ENCODE results near the gene DNAJC4.

The DNAJC4 gene

GRCh38 chr11:64219755-64220154 is 10.6 kb upstream of the DNAJC4 start:
- no peak overlapping the region for H3K23ac ChIP-seq (ENCODE audit: low read length in 2 of 2)
- no peak overlapping the region for H3K14ac ChIP-seq (ENCODE audit: low read length in 2 of 2)
- no peak overlapping the region for H3K4ac ChIP-seq (ENCODE audit: low read depth in 1 of 2, low read length in 2 of 2)
- peaks cover 23 to 40% of the 10 kb centered on the region in 2 experiments for H3K36me3 ChIP-seq (ENCODE audit: control insufficient read depth in 1 of 2, insufficient read depth in 2 of 2, low read depth in 1 of 2, low read length in 2 of 2)
- H3K27ac ChIP-seq (ENCODE audit: low read length, poor library complexity, severe bottlenecking) = no peak overlapping the region
- H3K9me3 ChIP-seq (ENCODE audit: control insufficient read depth, low read length) = no peaks in the 10 kb centered on the region
- no peak overlapping the region for H3K9ac ChIP-seq (ENCODE audit: low read length)
- 98% methylated on average over 9 of the region's 10 CpGs for WGBS
- no peak overlapping the region for H2AK5ac ChIP-seq (ENCODE audit: low read length, severe bottlenecking)
- no peak overlapping the region for H2BK120ac ChIP-seq (ENCODE audit: low read depth, low read length)
- H2BK15ac ChIP-seq (ENCODE audit: low read depth, poor library complexity, severe bottlenecking) = no peak overlapping the region
- no peak overlapping the region for H3K4me2 ChIP-seq (ENCODE audit: low read length, poor library complexity, severe bottlenecking)
- H2BK5ac ChIP-seq (ENCODE audit: low read depth, low read length, poor library complexity, severe bottlenecking) = no peak overlapping the region
- peaks cover 16% of the 10 kb centered on the region for H3K79me1 ChIP-seq (replicated peaks; ENCODE audit: low read length, poor library complexity, severe bottlenecking)
- H4K91ac ChIP-seq (ENCODE audit: low read length) = no peak overlapping the region
- H3K27me3 ChIP-seq (ENCODE audit: control insufficient read depth in 1 of 2, insufficient read depth in 1 of 2, low read length in 2 of 2) = no peaks in the 10 kb centered on the region
- no peak overlapping the region for H2AFZ ChIP-seq (ENCODE audit: low read depth, low read length)
- H3K18ac ChIP-seq (ENCODE audit: low read depth in 1 of 2, low read length in 2 of 2) = no peak overlapping the region
- H4K8ac ChIP-seq (ENCODE audit: low read length) = no peak overlapping the region
- no peak overlapping the region for H2BK12ac ChIP-seq (ENCODE audit: low read length in 2 of 2)
- DNase-seq = no peak
- H3K4me1 ChIP-seq (ENCODE audit: control insufficient read depth, insufficient read depth, low read depth, low read length) = peaks cover 20% of the 10 kb centered on the region
- H3K4me3 ChIP-seq (ENCODE audit: insufficient read depth in 1 of 2, low read depth in 1 of 2, low read length in 2 of 2) = no peak overlapping the region

GRCh38 chr11:64220271-64220670 is 10.1 kb upstream of the DNAJC4 start:
- no peak for DNase-seq
- H3K23ac ChIP-seq (ENCODE audit: low read length in 2 of 2) = no peak overlapping the region
- peak overlapping the region; percentile 56 for H4K91ac ChIP-seq (ENCODE audit: low read length)
- H4K8ac ChIP-seq (ENCODE audit: low read length) = no peak overlapping the region
- no peak overlapping the region for H2AFZ ChIP-seq (ENCODE audit: low read depth, low read length)
- no peak overlapping the region for H3K9ac ChIP-seq (ENCODE audit: low read length)
- H3K4ac ChIP-seq (ENCODE audit: low read depth in 1 of 2, low read length in 2 of 2) = no peak overlapping the region
- H3K9me3 ChIP-seq (ENCODE audit: control insufficient read depth, low read length) = no peaks in the 10 kb centered on the region
- H3K36me3 ChIP-seq (ENCODE audit: control insufficient read depth in 1 of 2, insufficient read depth in 2 of 2, low read depth in 1 of 2, low read length in 2 of 2) = peaks cover 23 to 41% of the 10 kb centered on the region in 2 experiments
- no peak overlapping the region for H3K18ac ChIP-seq (ENCODE audit: low read depth in 1 of 2, low read length in 2 of 2)
- WGBS = 97% methylated on average over 17 of the region's 17 CpGs
- H2BK120ac ChIP-seq (ENCODE audit: low read depth, low read length) = no peak overlapping the region
- H2BK5ac ChIP-seq (ENCODE audit: low read depth, low read length, poor library complexity, severe bottlenecking) = no peak overlapping the region
- H3K4me3 ChIP-seq (ENCODE audit: insufficient read depth in 1 of 2, low read depth in 1 of 2, low read length in 2 of 2) = no peak overlapping the region
- H3K14ac ChIP-seq (ENCODE audit: low read length in 2 of 2) = no peak overlapping the region
- no peak overlapping the region for H2BK15ac ChIP-seq (ENCODE audit: low read depth, poor library complexity, severe bottlenecking)
- H2BK12ac ChIP-seq (ENCODE audit: low read length in 2 of 2) = no peak overlapping the region
- H3K4me2 ChIP-seq (ENCODE audit: low read length, poor library complexity, severe bottlenecking) = no peak overlapping the region
- no peak overlapping the region for H3K27ac ChIP-seq (ENCODE audit: low read length, poor library complexity, severe bottlenecking)
- H3K4me1 ChIP-seq (ENCODE audit: control insufficient read depth, insufficient read depth, low read depth, low read length) = peaks cover 25% of the 10 kb centered on the region
- peaks cover 17% of the 10 kb centered on the region for H3K79me1 ChIP-seq (replicated peaks; ENCODE audit: low read length, poor library complexity, severe bottlenecking)
- H3K27me3 ChIP-seq (ENCODE audit: control insufficient read depth in 1 of 2, insufficient read depth in 1 of 2, low read length in 2 of 2) = no peaks in the 10 kb centered on the region
- no peak overlapping the region for H2AK5ac ChIP-seq (ENCODE audit: low read length, severe bottlenecking)

GRCh38 chr11:64220798-64221197 is 9.6 kb upstream of the DNAJC4 start:
- Histone ChIP-seq H4K8ac (ENCODE audit: low read length) (no peak overlapping the region), H3K14ac (ENCODE audit: low read length in 2 of 2) (no peak overlapping the region), H3K23ac (ENCODE audit: low read length in 2 of 2) (no peak overlapping the region), H2BK120ac (ENCODE audit: low read depth, low read length) (no peak overlapping the region), H3K27me3 (ENCODE audit: control insufficient read depth in 1 of 2, insufficient read depth in 1 of 2, low read length in 2 of 2) (no peaks in the 10 kb centered on the region), H2BK5ac (ENCODE audit: low read depth, low read length, poor library complexity, severe bottlenecking) (no peak overlapping the region), H4K91ac (ENCODE audit: low read length) (no peak overlapping the region), H3K4me2 (ENCODE audit: low read length, poor library complexity, severe bottlenecking) (no peak overlapping the region), H3K36me3 (ENCODE audit: control insufficient read depth in 1 of 2, insufficient read depth in 2 of 2, low read depth in 1 of 2, low read length in 2 of 2) (peaks cover 23 to 41% of the 10 kb centered on the region in 2 experiments), H3K79me1 (replicated peaks; ENCODE audit: low read length, poor library complexity, severe bottlenecking) (peaks cover 19% of the 10 kb centered on the region), H2BK15ac (ENCODE audit: low read depth, poor library complexity, severe bottlenecking) (no peak overlapping the region), H3K9me3 (ENCODE audit: control insufficient read depth, low read length) (no peaks in the 10 kb centered on the region), H2AFZ (ENCODE audit: low read depth, low read length) (no peak overlapping the region), H2AK5ac (ENCODE audit: low read length, severe bottlenecking) (no peak overlapping the region), H3K4me3 (ENCODE audit: insufficient read depth in 1 of 2, low read depth in 1 of 2, low read length in 2 of 2) (no peak overlapping the region), H3K4ac (ENCODE audit: low read depth in 1 of 2, low read length in 2 of 2) (no peak overlapping the region), H3K27ac (ENCODE audit: low read length, poor library complexity, severe bottlenecking) (no peak overlapping the region), H3K9ac (ENCODE audit: low read length) (no peak overlapping the region), H3K4me1 (ENCODE audit: control insufficient read depth, insufficient read depth, low read depth, low read length) (peaks cover 30% of the 10 kb centered on the region), H3K18ac (ENCODE audit: low read depth in 1 of 2, low read length in 2 of 2) (no peak overlapping the region), H2BK12ac (ENCODE audit: low read length in 2 of 2) (no peak overlapping the region)
- 98% methylated on average over 12 of the region's 14 CpGs for WGBS
- no peak for DNase-seq

GRCh38 chr11:64222651-64223000 is 7.7 kb upstream of the DNAJC4 start:
- Histone ChIP-seq H3K36me3 (ENCODE audit: control insufficient read depth in 1 of 2, insufficient read depth in 2 of 2, low read depth in 1 of 2, low read length in 2 of 2) (peaks cover 23 to 41% of the 10 kb centered on the region in 2 experiments), H3K4me1 (ENCODE audit: control insufficient read depth, insufficient read depth, low read depth, low read length) (peaks cover 43% of the 10 kb centered on the region), H3K18ac (ENCODE audit: low read depth in 1 of 2, low read length in 2 of 2) (no peak overlapping the region), H4K8ac (ENCODE audit: low read length) (no peak overlapping the region), H2BK120ac (ENCODE audit: low read depth, low read length) (no peak overlapping the region), H3K27ac (ENCODE audit: low read length, poor library complexity, severe bottlenecking) (no peak overlapping the region), H4K91ac (ENCODE audit: low read length) (no peak overlapping the region), H3K14ac (ENCODE audit: low read length in 2 of 2) (no peak overlapping the region), H3K79me1 (replicated peaks; ENCODE audit: low read length, poor library complexity, severe bottlenecking) (peaks cover 20% of the 10 kb centered on the region), H3K4ac (ENCODE audit: low read depth in 1 of 2, low read length in 2 of 2) (no peak overlapping the region), H2BK12ac (ENCODE audit: low read length in 2 of 2) (no peak overlapping the region), H3K9me3 (ENCODE audit: control insufficient read depth, low read length) (no peaks in the 10 kb centered on the region), H2AK5ac (ENCODE audit: low read length, severe bottlenecking) (no peak overlapping the region), H2BK5ac (ENCODE audit: low read depth, low read length, poor library complexity, severe bottlenecking) (no peak overlapping the region), H3K4me2 (ENCODE audit: low read length, poor library complexity, severe bottlenecking) (no peak overlapping the region), H2AFZ (ENCODE audit: low read depth, low read length) (no peak overlapping the region), H2BK15ac (ENCODE audit: low read depth, poor library complexity, severe bottlenecking) (no peak overlapping the region), H3K4me3 (ENCODE audit: insufficient read depth in 1 of 2, low read depth in 1 of 2, low read length in 2 of 2) (no peak overlapping the region), H3K27me3 (ENCODE audit: control insufficient read depth in 1 of 2, insufficient read depth in 1 of 2, low read length in 2 of 2) (no peaks in the 10 kb centered on the region), H3K23ac (ENCODE audit: low read length in 2 of 2) (no peak overlapping the region), H3K9ac (ENCODE audit: low read length) (no peak overlapping the region)
- 96% methylated on average over 9 of the region's 9 CpGs for WGBS
- DNase-seq = no peak

Measured in mesenchymal stem cell (in vitro differentiated cells and primary cell).